H1 (cell line): ENCODE results near the gene GSTM2. TPM values are rescaled to one million over a fixed set of nuclear protein-coding genes. Genes with fewer than 3 reads are reported as not detected.

Experiments used
- CTCF ChIA-PET: fragments of 300-600 bp; sonication (Branson Sonifier 250); formaldehyde crosslinking; loops from one replicate; lab custom pipeline; 2021; ENCODE audit not compliant: partially characterized antibody; lab: Charles Lee
- POLR2A ChIA-PET: fragments of 300-600 bp; sonication (Branson Sonifier 250); formaldehyde crosslinking; loops from one replicate; lab custom pipeline; 2021; ENCODE audit warnings: inconsistent platforms; ENCODE audit not compliant: partially characterized antibody; lab: Charles Lee
- DNase-seq, 2 experiments: peaks; one replicate each; pipeline versions ENCODE4 v3.0.0 to v3.0.0-alpha.2; 2010 to 2022; ENCODE audit warnings: low spot score in 2 of 2, low read depth in 1 of 2, mixed read lengths in 1 of 2
- FAIRE-seq: peaks from 2 replicates; lab custom pipeline; 2011; peaks lifted over from hg19 to GRCh38; lab: Jason Lieb, UNC
- H2AFZ ChIP-seq: 2 replicates; pipeline ENCODE4 v1.8.1; 2012; ENCODE audit warnings: low read length, inconsistent platforms
- H2AK5ac ChIP-seq: 2 replicates; pipeline ENCODE4 v1.6.1; 2013; ENCODE audit warnings: low read depth, low read length
- H2BK120ac ChIP-seq: replicated peaks from 2 replicates; pipeline ENCODE3; 2013; ENCODE audit warnings: low read depth, low read length, inconsistent platforms
- H2BK12ac ChIP-seq: 2 replicates; pipeline ENCODE4 v1.6.1; 2013; ENCODE audit warnings: low read depth, low read length
- H2BK15ac ChIP-seq: 2 replicates; pipeline ENCODE4 v1.6.1; 2013; ENCODE audit warnings: low read length
- H2BK20ac ChIP-seq: 2 replicates; pipeline ENCODE4 v1.6.1; 2013; ENCODE audit warnings: low read length
- H2BK5ac ChIP-seq: 2 replicates; pipeline ENCODE4 v1.6.1; 2013; ENCODE audit warnings: low read depth, low read length
- H3K14ac ChIP-seq: 2 replicates; pipeline ENCODE4 v1.6.1; 2013; ENCODE audit warnings: inconsistent platforms; ENCODE audit not compliant: insufficient read length
- H3K18ac ChIP-seq: 2 replicates; pipeline ENCODE4 v1.6.1; 2013; ENCODE audit warnings: low read length; ENCODE audit errors: extremely low read depth
- H3K23ac ChIP-seq: 2 replicates; pipeline ENCODE4 v1.6.1; 2013; ENCODE audit warnings: inconsistent platforms; ENCODE audit not compliant: insufficient read length
- H3K23me2 ChIP-seq: 2 replicates; pipeline ENCODE4 v1.6.1; 2013; ENCODE audit warnings: low read depth, low read length
- H3K27ac ChIP-seq: 2 replicates; pipeline ENCODE4 v1.6.1; 2011; ENCODE audit warnings: low read depth, low read length, inconsistent platforms
- H3K27me3 ChIP-seq, 4 experiments: replicated peaks in 1 of 4; 1 replicate in 1 of 4; 2 replicates in 3 of 4; pipeline versions ENCODE4 v1.6.1 to v1.8.1; 2011 to 2013; ENCODE audit warnings: low read length in 3 of 4, mild to moderate bottlenecking in 3 of 4, inconsistent platforms in 2 of 4, mixed read lengths in 2 of 4, moderate library complexity in 1 of 4; ENCODE audit not compliant: control insufficient read depth in 3 of 4, insufficient read depth in 3 of 4; ENCODE audit errors: extremely low read depth in 1 of 4
- H3K36me3 ChIP-seq, 4 experiments: 2 replicates each; pipeline versions ENCODE4 v1.6.1 to v1.8.1; 2011 to 2013; ENCODE audit warnings: mild to moderate bottlenecking in 4 of 4, low read length in 3 of 4, moderate library complexity in 2 of 4, control low read depth in 1 of 4, inconsistent platforms in 1 of 4; ENCODE audit not compliant: insufficient read depth in 4 of 4, control insufficient read depth in 2 of 4
- H3K4ac ChIP-seq: replicated peaks from 2 replicates; pipeline ENCODE3; 2013; ENCODE audit warnings: low read length, low read depth, mixed read lengths, inconsistent platforms; ENCODE audit not compliant: insufficient read length
- H3K4me1 ChIP-seq, 4 experiments: replicated peaks in 1 of 4; 1 replicate in 1 of 4; 2 replicates in 3 of 4; pipeline versions ENCODE4 v1.6.1 to v1.8.1; 2011 to 2013; ENCODE audit warnings: low read length in 3 of 4, inconsistent platforms in 2 of 4, mixed read lengths in 1 of 4; ENCODE audit not compliant: insufficient read depth in 4 of 4, control insufficient read depth in 3 of 4
- H3K4me2 ChIP-seq, 2 experiments: 2 replicates each; pipeline versions ENCODE4 v1.6.1 to v1.8.1; 2011 to 2013; ENCODE audit warnings: low read depth in 2 of 2, low read length in 2 of 2, control low read depth in 1 of 2, inconsistent platforms in 1 of 2, mild to moderate bottlenecking in 1 of 2; ENCODE audit not compliant: insufficient read depth in 1 of 2
- H3K4me3 ChIP-seq, 4 experiments: fragments of 200-600, 300-600 bp in 1 of 4; sonication (generic), shearing (Covaris generic), sonication (Bioruptor Twin) in 1 of 4; 2 replicates each; pipeline versions ENCODE4 v1.5.1 to v1.8.1; 2011 to 2016; ENCODE audit warnings: low read length in 4 of 4, low read depth in 3 of 4, control low read depth in 2 of 4, inconsistent platforms in 2 of 4, mild to moderate bottlenecking in 2 of 4, mixed read lengths in 1 of 4, moderate library complexity in 1 of 4; ENCODE audit not compliant: insufficient read depth in 2 of 4; ENCODE audit errors: extremely low read depth in 1 of 4
- H3K56ac ChIP-seq: replicated peaks from 2 replicates; pipeline ENCODE3; 2013; ENCODE audit warnings: low read depth, mild to moderate bottlenecking, mixed read lengths, low read length, inconsistent platforms; ENCODE audit not compliant: insufficient read length
- H3K79me1 ChIP-seq: 2 replicates; pipeline ENCODE4 v1.6.1; 2013; ENCODE audit warnings: low read depth, low read length, control low read depth
- H3K79me2 ChIP-seq, 2 experiments: 2 replicates each; pipeline versions ENCODE4 v1.6.1 to v1.8.1; 2012 to 2013; ENCODE audit warnings: low read length in 2 of 2, mild to moderate bottlenecking in 2 of 2, inconsistent platforms in 1 of 2; ENCODE audit not compliant: insufficient read depth in 2 of 2, control insufficient read depth in 1 of 2
- H3K9ac ChIP-seq, 4 experiments: replicated peaks in 1 of 4; 1 replicate in 1 of 4; 2 replicates in 3 of 4; pipeline versions ENCODE4 v1.6.1 to v1.8.1; 2011 to 2013; ENCODE audit warnings: low read depth in 3 of 4, low read length in 3 of 4, control low read depth in 2 of 4, mild to moderate bottlenecking in 2 of 4, moderate library complexity in 2 of 4, inconsistent platforms in 1 of 4; ENCODE audit errors: extremely low read depth in 1 of 4
- H3K9me3 ChIP-seq, 2 experiments: 2 replicates each; pipeline versions ENCODE4 v1.6.1 to v1.8.1; 2012 to 2013; ENCODE audit warnings: mild to moderate bottlenecking in 2 of 2, moderate library complexity in 2 of 2, control low read depth in 1 of 2, inconsistent platforms in 1 of 2, low read depth in 1 of 2, low read length in 1 of 2, mixed read lengths in 1 of 2; ENCODE audit not compliant: insufficient read depth in 2 of 2
- H4K20me1 ChIP-seq, 2 experiments: replicated peaks in 1 of 2; 2 replicates each; pipeline versions ENCODE3 to v1.8.1; 2011 to 2013; ENCODE audit warnings: inconsistent platforms in 2 of 2, low read length in 2 of 2, mild to moderate bottlenecking in 1 of 2; ENCODE audit not compliant: insufficient read depth in 2 of 2, control insufficient read depth in 1 of 2
- H4K5ac ChIP-seq: 2 replicates; pipeline ENCODE4 v1.6.1; 2013; ENCODE audit warnings: low read length, low read depth, mixed read lengths, inconsistent platforms; ENCODE audit not compliant: insufficient read length
- H4K8ac ChIP-seq: 2 replicates; pipeline ENCODE4 v1.8.0; 2013; ENCODE audit warnings: mild to moderate bottlenecking, moderate library complexity, low read length, inconsistent platforms; ENCODE audit not compliant: insufficient read depth; ENCODE audit errors: extremely low read depth
- H4K91ac ChIP-seq: replicated peaks from 2 replicates; pipeline ENCODE3; 2013; ENCODE audit warnings: low read length, mixed read lengths, inconsistent platforms; ENCODE audit not compliant: insufficient read length
- CHD2 ChIP-seq: IDR thresholded peaks from 2 replicates; pipeline ENCODE4 v1.6.1; 2012; ENCODE audit warnings: low read length, improper control_type of control experiment
- KDM5A ChIP-seq: fragments of 200-600 bp; IDR thresholded peaks from 2 replicates; pipeline ENCODE4 v1.7.1; 2012; ENCODE audit warnings: mild to moderate bottlenecking, low read length, inconsistent platforms, mixed read lengths
- MAFK ChIP-seq: IDR thresholded peaks from 2 replicates; pipeline ENCODE4 v1.6.1; 2012; ENCODE audit warnings: low read depth, mild to moderate bottlenecking, improper control_type of control experiment, low read length
- MAX ChIP-seq: IDR thresholded peaks from 2 replicates; pipeline ENCODE4 v1.6.1; 2012; ENCODE audit warnings: inconsistent platforms
- NRF1 ChIP-seq: IDR thresholded peaks from 2 replicates; pipeline ENCODE4 v1.6.1; 2011; ENCODE audit warnings: mild to moderate bottlenecking, low read depth, low read length, improper control_type of control experiment
- POLR2AphosphoS5 ChIP-seq: IDR thresholded peaks from 2 replicates; pipeline ENCODE4 v1.6.1; 2011; ENCODE audit warnings: low read depth, low read length
- SIN3A ChIP-seq, 2 experiments: IDR thresholded peaks in 1 of 2; conservative IDR thresholded peaks in 1 of 2; 2 replicates each; pipeline ENCODE4 v1.6.1; 2011 to 2012; ENCODE audit warnings: low read length in 2 of 2, improper control_type of control experiment in 1 of 2, low read depth in 1 of 2, mild to moderate bottlenecking in 1 of 2
- SIX5 ChIP-seq: IDR thresholded peaks from 2 replicates; pipeline ENCODE4 v1.6.1; 2011; ENCODE audit warnings: mild to moderate bottlenecking, low read depth, low read length
- SRF ChIP-seq: IDR thresholded peaks from 2 replicates; pipeline ENCODE4 v1.6.1; 2011; ENCODE audit warnings: mild to moderate bottlenecking, low read depth, low read length, moderate library complexity
- TAF1 ChIP-seq: IDR thresholded peaks from 2 replicates; pipeline ENCODE4 v1.6.1; 2011; ENCODE audit warnings: mild to moderate bottlenecking, low read depth, low read length
- WGBS, 2 experiments: shearing (Covaris generic) in 1 of 2; methylation state at CpG; one replicate each; pipeline versions ENCODE4 v1.1.6 to v1.1.7; 2013 to 2015; ENCODE audit warnings: low lambda C conversion rate in 2 of 2, mixed read lengths in 2 of 2, inconsistent platforms in 1 of 2, low coverage in 1 of 2, missing lambda C conversion rate in 1 of 2; ENCODE audit not compliant: insufficient replicate concordance in 2 of 2, insufficient coverage in 1 of 2, insufficient read length in 1 of 2; ENCODE audit errors: extremely low coverage in 1 of 2, missing lambda C conversion rate in 1 of 2; 5-methylcytosine and 5-hydroxymethylcytosine counted together
- polyA plus RNA-seq, 7 experiments: library from polyadenylated mRNA; depleted of rRNA in 3 of 7; stranded (reverse) in 5 of 7; unstranded in 2 of 7; fragments of >200 nt in 5 of 7; fragments of 200-250 nt in 2 of 7; gene quantifications; 1 replicate in 5 of 7; 2 replicates in 1 of 7; 4 replicates in 1 of 7; pipeline versions ENCODE4 v1.2.1 to v1.2.3, GENCODE V29; 2011 to 2013; ENCODE audit warnings: missing spikeins in 2 of 7, mixed read lengths in 2 of 7
- total RNA-seq: library from RNA; stranded (reverse); fragmentation: NEBNext Ultra II Directional; extraction: Animal tissue kit (Norgen Biotek cat#: 25700); gene quantifications from 2 replicates; pipeline ENCODE4 v1.2.1, GENCODE V29; 2021

The GSTM2 gene
- total and polyA plus RNA-seq, 2 of the 8 experiments (the other 6 are each of a cell fraction or from before 2014, with no cell fraction given), result 9.6 to 23.1 TPM

DNA sequence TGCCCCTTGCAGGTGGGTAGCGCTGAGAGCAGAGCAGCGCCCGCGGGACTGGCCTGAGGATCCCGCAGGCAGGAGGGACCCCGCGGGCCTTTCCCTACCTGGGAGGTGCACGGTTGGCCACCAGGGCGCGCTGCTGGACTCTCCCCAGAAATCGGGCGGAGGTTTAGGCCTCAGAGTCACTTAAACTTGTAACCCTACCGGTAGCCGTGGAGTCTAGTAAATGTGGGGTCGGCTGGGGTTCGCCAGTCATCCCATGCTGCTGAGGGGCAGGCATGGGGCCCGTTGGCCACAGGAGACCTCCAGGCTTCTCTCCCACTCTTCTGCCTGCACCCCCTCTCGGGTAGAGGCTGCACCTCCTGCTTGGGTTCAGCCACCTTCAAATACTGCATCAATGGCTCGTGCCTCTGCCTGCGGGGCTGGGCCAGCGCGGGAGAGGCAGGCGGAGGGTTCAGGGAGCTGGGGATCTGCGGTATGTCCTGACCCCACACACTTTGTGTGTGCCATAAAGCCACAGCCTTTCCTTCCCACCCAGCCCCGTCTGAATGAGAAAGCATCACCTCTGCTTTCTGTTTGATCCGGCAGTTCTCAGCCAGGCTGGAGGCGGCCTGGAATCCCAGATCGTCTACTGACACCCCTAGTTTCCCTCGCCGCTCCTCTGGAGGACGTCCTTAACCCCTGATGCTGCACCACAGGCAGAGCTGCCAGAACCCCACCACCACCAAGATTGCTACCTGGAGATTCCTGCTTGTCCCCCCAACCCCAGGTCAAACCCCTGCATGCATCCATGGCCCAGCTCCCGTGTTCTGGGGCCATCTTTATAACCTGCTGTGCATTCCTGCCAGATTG lies 24.2 kb upstream of the GSTM2 start:
- Histone ChIP-seq H3K4ac (no peak overlapping the region), H3K9ac (no peak overlapping the region), H3K27ac (no peak overlapping the region), H2AFZ (peak overlapping the region; percentile 60; the same call in 1 of the 2 replicates), H3K4me3 (no peak overlapping the region), H3K9me3 (no peaks in the 10 kb centered on the region), H3K79me2 (no peaks in the 10 kb centered on the region), H3K18ac (no peak overlapping the region; the same call in 1 of the 2 replicates), H3K4me2 (peak overlapping the region in 1 of 2 experiments; percentile 44; a peak in 1 of 4 replicates), H4K20me1 (no peaks in the 10 kb centered on the region), H2BK120ac (no peak overlapping the region), H2AK5ac (no peak overlapping the region), H3K23ac (no peak overlapping the region), H4K8ac (peak overlapping the region; percentile 22), H4K5ac (no peak overlapping the region), H3K4me1 (no peaks in the 10 kb centered on the region; a peak in 1 of 7 replicates), H3K14ac (no peak overlapping the region), H3K27me3 (no peaks in the 10 kb centered on the region; a peak in 2 of 7 replicates), H3K56ac (no peak overlapping the region), H2BK5ac (0 out of 2 replicates have a peak overlapping the region, but pooled peaks have one; percentile 18), H3K36me3 (no peaks in the 10 kb centered on the region), H3K79me1 (no peaks in the 10 kb centered on the region), H2BK12ac (no peak overlapping the region), H3K23me2 (no peaks in the 10 kb centered on the region), H2BK20ac (no peak overlapping the region), H2BK15ac (no peak overlapping the region), H4K91ac (no peak overlapping the region)
- FAIRE-seq (no peak), DNase-seq (peak; percentile 74 to 99)
- 45% methylated on average over 30 of the region's 32 CpGs; no CpG with 5 or more reads in 1 of the 2 experiments for WGBS, 2 experiments
- ChIA-PET POLR2A (interaction anchor here (0.6 to 1.0 kb wide), 6 partner anchors 8 to 342 kb away, joined by 3 to 6 read pairs (median 4); partner anchors contain the start of genes GSTM1 and GSTM4), CTCF (interaction anchor here (0.6 to 10.7 kb wide), 31 partner anchors 10 to 364 kb away, joined by 3 to 293 read pairs (median 3); partner anchors contain the start of genes AHCYL1, EPS8L3, GSTM1 and GSTM4)
- TF ChIP-seq MAFK (no peak), MAX (no peak), SIX5 (no peak), TAF1 (0 out of 2 replicates have a peak, but pooled peaks have one; percentile 29), KDM5A (no peak), SIN3A (conservative IDR thresholded peaks at IDR 0.05 in 1 of 2, IDR thresholded peaks at IDR 0.05 in 1 of 2; ENCODE audit: low read depth in 1 of 2, low read length in 2 of 2) (no peak), NRF1 (no peak), POLR2AphosphoS5 (no peak), SRF (no peak), CHD2 (0 out of 2 replicates have a peak, but pooled peaks have one; percentile 45)
